A549 (cell line): ENCODE results near the gene RASL10A. TPM values are rescaled to one million over a fixed set of nuclear protein-coding genes. Genes with fewer than 3 reads are reported as not detected.

ENCODE experiments used
- ATAC-seq, 2 experiments: fragments of 200-7000 bp in 1 of 2; fragments of >200 bp in 1 of 2; cut with Nextera tagmentation in 1 of 2; cut with Tn5 transposase in 1 of 2; 3 replicates each; pipeline versions ENCODE4 v1.8.0 to v1.9.1; 2018 to 2020; ENCODE audit warnings: mild to moderate bottlenecking in 1 of 2, moderate library complexity in 1 of 2
- CTCF ChIA-PET: fragments of 300-600 bp; sonication (Branson Sonifier 250); formaldehyde crosslinking; extraction: SDS; loops from one replicate; lab custom pipeline; 2021; ENCODE audit warnings: antibody characterized with exemption, inconsistent platforms; lab: Yijun Ruan, JAX
- POLR2A ChIA-PET: fragments of 350-600 bp; formaldehyde crosslinking; extraction: SDS; loops from one replicate; lab custom pipeline; 2021; ENCODE audit warnings: antibody characterized with exemption, inconsistent platforms; lab: Yijun Ruan, JAX
- DNase-seq, 2 experiments: peaks; one replicate each; pipeline versions ENCODE4 v3.0.0 to v3.0.0-alpha.2; 2011 to 2016; ENCODE audit warnings: low read depth in 1 of 2, low spot score in 1 of 2
- FAIRE-seq: peaks from 2 replicates; lab custom pipeline; 2011; peaks lifted over from hg19 to GRCh38; lab: Jason Lieb, UNC
- H3K27ac ChIP-seq, 2 experiments: fragments of >200 bp; sonication (Bioruptor Twin); formaldehyde crosslinking; 3 replicates each; pipeline ENCODE4 v1.5.1; 2016 to 2017
- H3K4me1 ChIP-seq: fragments of >200 bp; sonication (Bioruptor Twin); formaldehyde crosslinking; 3 replicates; pipeline ENCODE4 v1.6.1; 2016
- H3K4me2 ChIP-seq: fragments of >200 bp; sonication (Bioruptor Twin); formaldehyde crosslinking; 3 replicates; pipeline ENCODE4 v1.6.1; 2016
- H3K4me3 ChIP-seq: fragments of >200 bp; sonication (Bioruptor Twin); formaldehyde crosslinking; 3 replicates; pipeline ENCODE4 v1.5.1; 2016
- H3K9me3 ChIP-seq: fragments of >200 bp; sonication (Bioruptor Twin); formaldehyde crosslinking; 3 replicates; pipeline ENCODE4 v1.6.1; 2016
- ATOH8 ChIP-seq: fragments of 250-450 bp; sonication (Bioruptor Pico); IDR thresholded peaks from 2 replicates; pipeline ENCODE4 v1.5.0; 2020; ENCODE audit warnings: low read depth, mild to moderate bottlenecking, moderate library complexity
- CBX8 ChIP-seq: fragments of 200-600 bp; sonication (generic); IDR thresholded peaks from 2 replicates; pipeline ENCODE4 v1.6.1; 2016
- CEBPB ChIP-seq, 2 experiments: fragments of >200 bp in 1 of 2; sonication (Bioruptor Twin) in 1 of 2; formaldehyde crosslinking in 1 of 2; IDR thresholded peaks; 2 replicates each; pipeline ENCODE4 v1.6.1; 2012 to 2016
- E2F6 ChIP-seq: IDR thresholded peaks from 2 replicates; pipeline ENCODE4 v1.6.1; 2012; ENCODE audit warnings: low read depth, borderline replicate concordance
- ELK1 ChIP-seq: fragments of 150-350 bp; IDR thresholded peaks from 2 replicates; pipeline ENCODE4 v1.6.1; 2014; ENCODE audit warnings: low read depth, mild to moderate bottlenecking, low read length
- ESRRA ChIP-seq: fragments of 150-350 bp; IDR thresholded peaks from 2 replicates; pipeline ENCODE4 v1.6.1; 2014; ENCODE audit warnings: mild to moderate bottlenecking, low read length, borderline replicate concordance
- FOSB ChIP-seq: fragments of 250-450 bp; sonication (Bioruptor Pico); IDR thresholded peaks from 2 replicates; pipeline ENCODE4 v1.5.0; 2020; ENCODE audit warnings: mild to moderate bottlenecking, moderate library complexity
- FOSL2 ChIP-seq, 2 experiments: fragments of 450-650 bp in 1 of 2; fragments of >200 bp in 1 of 2; sonication (Bioruptor Twin) in 1 of 2; formaldehyde crosslinking; IDR thresholded peaks; 2 replicates each; pipeline versions ENCODE4 v1.5.0 to v1.6.1; 2016 to 2020; ENCODE audit warnings: mild to moderate bottlenecking in 1 of 2, moderate library complexity in 1 of 2
- FOXS1 ChIP-seq: fragments of 250-450 bp; sonication (Bioruptor Pico); IDR thresholded peaks from 2 replicates; pipeline ENCODE4 v1.5.0; 2020; ENCODE audit warnings: mild to moderate bottlenecking, moderate library complexity
- GATA3 ChIP-seq: IDR thresholded peaks from 2 replicates; pipeline ENCODE4 v1.6.1; 2012; ENCODE audit warnings: borderline replicate concordance
- HOXB5 ChIP-seq: fragments of 250-450 bp; sonication (Bioruptor Pico); IDR thresholded peaks from 2 replicates; pipeline ENCODE4 v1.5.0; 2020; ENCODE audit warnings: mild to moderate bottlenecking, moderate library complexity
- MAX ChIP-seq: IDR thresholded peaks from 2 replicates; pipeline ENCODE4 v1.6.1; 2012
- MYC ChIP-seq: IDR thresholded peaks from 2 replicates; pipeline ENCODE4 v1.6.1; 2012; ENCODE audit warnings: mild to moderate bottlenecking, inconsistent platforms, low read length, improper control_type of control experiment, borderline replicate concordance
- RCOR1 ChIP-seq: fragments of 150-350 bp; IDR thresholded peaks from 2 replicates; pipeline ENCODE4 v1.6.1; 2014; ENCODE audit warnings: antibody characterized with exemption, low read length, low read depth
- SMC3 ChIP-seq: fragments of >200 bp; sonication (Bioruptor Twin); formaldehyde crosslinking; IDR thresholded peaks from 3 replicates; pipeline ENCODE4 v1.6.1; 2018; ENCODE audit warnings: inconsistent platforms
- ZC3H11A ChIP-seq: fragments of 450-650 bp; IDR thresholded peaks from 2 replicates; pipeline ENCODE4 v1.6.1; 2014; ENCODE audit warnings: antibody characterized with exemption, mild to moderate bottlenecking
- ZFP36 ChIP-seq: fragments of 450-650 bp; IDR thresholded peaks from 2 replicates; pipeline ENCODE4 v1.6.1; 2014; ENCODE audit warnings: borderline replicate concordance; ENCODE audit not compliant: partially characterized antibody
- ZNF302 ChIP-seq: fragments of 250-450 bp; sonication (Bioruptor Pico); IDR thresholded peaks from 2 replicates; pipeline ENCODE4 v1.9.0; 2021; ENCODE audit warnings: inconsistent platforms, mild to moderate bottlenecking, moderate library complexity
- WGBS: methylation state at CpG from one replicate; pipeline ENCODE4 v1.1.6; 2017; ENCODE audit errors: missing lambda C conversion rate; 5-methylcytosine and 5-hydroxymethylcytosine counted together
- polyA plus RNA-seq, 4 experiments: library from polyadenylated mRNA; depleted of rRNA in 3 of 4; stranded (reverse); fragments of >200 nt; fragmentation: RNase III in 1 of 4; extraction: RNeasy Plus Mini Kit Qiagen cat#74134 plus additional on column Dnase treatment in 1 of 4; gene quantifications; 2 replicates in 3 of 4; 3 replicates in 1 of 4; pipeline ENCODE4 v1.2.3, GENCODE V29; 2011 to 2017

Gene RASL10A
- polyA plus RNA-seq, 2 of the 4 experiments (the other 2 are of a cell fraction) = 0.08 to 0.25 TPM

GRCh38 chr22:29343313-29343805 lies 27.9 kb upstream of the RASL10A start:
- 89% methylated on average over 5 of the region's 7 CpGs for WGBS
- Histone ChIP-seq H3K4me2 (no peak overlapping the region), H3K27ac (no peak overlapping the region), H3K4me3 (no peak overlapping the region), H3K4me1 (peaks cover 8% of the 10 kb centered on the region; the same call in 1 of the 3 replicates), H3K9me3 (no peaks in the 10 kb centered on the region)
- no peak for TF ChIP-seq FOSB
- TF ChIP-seq ATOH8 (CRISPR knock-in tag) = no peak
- POLR2A ChIA-PET = no interaction called here
- DNase-seq (no peak), ATAC-seq (peak in 1 of 2 experiments; percentile 54; a peak in 3 of 6 replicates), FAIRE-seq (no peak)
- CTCF ChIA-PET = interaction anchor here (0.6 to 1.7 kb wide), 3 partner anchors 16 to 494 kb away, joined by 3 to 4 read pairs (median 4); partner anchors contain the start of gene ASCC2

- DNase-seq = no peak
- H3K4me2 ChIP-seq = no peak overlapping the region
- TF ChIP-seq ZFP36 (no peak), MYC (no peak), HOXB5 (no peak), GATA3 (no peak), SMC3 (no peak), E2F6 (no peak)
- H3K27ac ChIP-seq = no peak overlapping the region
- CTCF ChIA-PET = interaction anchor here (1.7 kb wide), 1 partner anchor 16 kb away, joined by 4 read pairs; no protein-coding TSS in a partner anchor
- POLR2A ChIA-PET = no interaction called here
- ATAC-seq = peak in 1 of 2 experiments; percentile 19; a peak in 2 of 6 replicates
- peaks cover 8% of the 10 kb centered on the region; the same call in 1 of the 3 replicates for H3K4me1 ChIP-seq
- no peak overlapping the region for H3K4me3 ChIP-seq
- no peak for FAIRE-seq
- WGBS = 98% methylated on average over 7 of the region's 10 CpGs
- no peaks in the 10 kb centered on the region for H3K9me3 ChIP-seq
Measured at GRCh38 chr22:29342577-29343312, 27.2 kb upstream of the RASL10A start.

GRCh38 chr22:29342177-29342576 lies 26.7 kb upstream of the RASL10A start:
- ChIA-PET CTCF (no interaction called here), POLR2A (no interaction called here)
- 96% methylated on average over 5 of the region's 6 CpGs for WGBS
- H3K4me2 ChIP-seq = no peak overlapping the region
- ATAC-seq (no peak), FAIRE-seq (no peak), DNase-seq (no peak)
- H3K27ac ChIP-seq = no peak overlapping the region
- peaks cover 8% of the 10 kb centered on the region; the same call in 1 of the 3 replicates for H3K4me1 ChIP-seq
- H3K4me3 ChIP-seq = no peak overlapping the region
- TF ChIP-seq ZNF302 (CRISPR knock-in tag) (no peak), MYC (no peak), RCOR1 (no peak), ESRRA (no peak), ELK1 (no peak), SMC3 (no peak), ZC3H11A (no peak), MAX (no peak), CBX8 (no peak), HOXB5 (no peak), FOXS1 (CRISPR knock-in tag) (no peak), CEBPB (IDR thresholded peaks at IDR 0.05) (no peak), E2F6 (no peak), FOSL2 (IDR thresholded peaks at IDR 0.05) (no peak), FOSL2 (CRISPR knock-in tag; IDR thresholded peaks at IDR 0.05) (no peak)
- no peaks in the 10 kb centered on the region for H3K9me3 ChIP-seq
